Stomach (tissue), 9 donors: ENCODE measurements around the gene FARSA. TPM values are rescaled to one million over a fixed set of nuclear protein-coding genes. Genes with fewer than 3 reads are reported as not detected.
"Not testable (repeated sequence)": the region's sequence is repeated elsewhere in the genome, so short reads cannot be mapped to it uniquely, and the experiment has no call there.

Source experiments
- DNase-seq, 2 donors: peaks; one replicate each; pipeline versions ENCODE4 v3.0.0 to v3.0.0-alpha.2; 2013 to 2019
- H3K27ac ChIP-seq, 5 donors: fragments of 200-600 bp in 4 of 5; sonication (generic) in 4 of 5; one replicate each; pipeline ENCODE4 v1.5.1; 2013 to 2019; ENCODE audit warnings: mild to moderate bottlenecking in 1 of 5, moderate library complexity in 1 of 5
- H3K27me3 ChIP-seq, 3 donors: fragments of 200-600 bp; sonication (generic); one replicate each; pipeline ENCODE4 v1.5.1; 2017 to 2019; ENCODE audit warnings: mixed run types in 1 of 3
- H3K36me3 ChIP-seq, 4 donors: fragments of 200-600 bp; sonication (generic); 1 replicate in 3 of 4; 2 replicates in 1 of 4; pipeline ENCODE4 v1.5.1; 2016 to 2019
- H3K4me1 ChIP-seq, 4 donors: fragments of 200-600 bp; sonication (generic); one replicate each; pipeline ENCODE4 v1.5.1; 2016 to 2019
- H3K4me3 ChIP-seq, 4 donors: fragments of 200-600 bp; sonication (generic) in 3 of 4; one replicate each; pipeline ENCODE4 v1.5.1; 2016 to 2019; ENCODE audit warnings: mild to moderate bottlenecking in 1 of 4
- H3K9me3 ChIP-seq, 4 donors: fragments of 200-600 bp; sonication (generic); one replicate each; pipeline ENCODE4 v1.5.1; 2016 to 2019
- EP300 ChIP-seq: sonication (generic); formaldehyde crosslinking; IDR thresholded peaks from one replicate; pipeline ENCODE4 v1.6.1; 2017; ENCODE audit warnings: antibody characterized with exemption
- POLR2A ChIP-seq, 4 donors: fragments of 450-650 bp; IDR thresholded peaks; one replicate each; pipeline ENCODE4 v1.6.1; 2016; ENCODE audit warnings: antibody characterized with exemption in 4 of 4, control low read depth in 2 of 4, mild to moderate bottlenecking in 1 of 4, moderate library complexity in 1 of 4
- POLR2AphosphoS5 ChIP-seq, 3 donors: sonication (generic); formaldehyde crosslinking; IDR thresholded peaks; one replicate each; pipeline ENCODE4 v1.6.1; 2016; ENCODE audit warnings: antibody characterized with exemption in 3 of 3
- WGBS, 5 donors: extraction: QIAGEN DNeasy Blood & Tissue Kit in 3 of 5; methylation state at CpG; one replicate each; pipeline versions ENCODE4 v1.1.5 to v1.1.7; 2013 to 2018; 5-methylcytosine and 5-hydroxymethylcytosine counted together
- intact Hi-C: fragments of 100-400 bp; cut with DNase I; formaldehyde crosslinking; loops from one replicate; pipeline ENCODE4 v1.15.1; 2023; ENCODE audit warnings: low total_unique reads
- polyA plus RNA-seq, 3 donors: library from polyadenylated mRNA; stranded (reverse); fragments of 200-250 nt; gene quantifications; one replicate each; pipeline ENCODE4 v1.2.3, GENCODE V29; 2013
- total RNA-seq, 5 donors: library from RNA; depleted of rRNA; stranded (reverse); fragments of >200 nt; gene quantifications; one replicate each; pipeline versions ENCODE4 v1.1.0 to v1.2.3, GENCODE V29; 2014 to 2016
- TF ChIP-seq, protein P1 (sequence below), 7 experiments: fragments of 450-650 bp in 4 of 7; fragments of 200-600 bp in 3 of 7; sonication (generic) in 3 of 7; IDR thresholded peaks; one replicate each; pipeline ENCODE4 v1.5.1; 2016 to 2019; ENCODE audit warnings: antibody characterized with exemption in 7 of 7, control low read depth in 2 of 7, mild to moderate bottlenecking in 1 of 7
- donor health status: healthy with polysubstance abuse.
- donor health status: Bipolar disorder and iron deficiency.
- donor health status: healthy.

The FARSA gene
- total and polyA plus RNA-seq, 8 donors = 27.2 to 125 (median 39.8) TPM

DNA sequence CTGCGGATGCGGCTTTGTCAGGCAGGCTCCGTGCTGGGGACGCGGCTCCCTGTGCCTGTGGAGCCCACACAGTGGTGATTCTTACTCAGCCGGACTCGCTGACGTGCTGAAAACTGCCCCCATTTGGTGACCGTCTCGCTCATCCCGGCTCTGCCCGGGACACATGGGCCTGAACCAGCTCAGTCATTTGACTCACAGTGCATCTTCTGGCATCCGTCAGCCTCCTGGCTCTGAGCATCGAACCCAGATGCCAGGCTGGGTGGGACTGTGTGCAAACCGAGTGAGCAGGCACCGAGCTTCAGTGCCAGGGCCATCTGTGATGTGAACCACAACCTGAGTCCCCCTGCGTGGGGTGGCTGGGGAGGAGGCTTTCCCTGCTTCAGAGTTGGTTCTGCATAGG lies 37.1 kb downstream of the FARSA start:
- peaks cover 24 to 77% (median 71%) of the 10 kb centered on the region in 4 donors for H3K36me3 ChIP-seq

DNA sequence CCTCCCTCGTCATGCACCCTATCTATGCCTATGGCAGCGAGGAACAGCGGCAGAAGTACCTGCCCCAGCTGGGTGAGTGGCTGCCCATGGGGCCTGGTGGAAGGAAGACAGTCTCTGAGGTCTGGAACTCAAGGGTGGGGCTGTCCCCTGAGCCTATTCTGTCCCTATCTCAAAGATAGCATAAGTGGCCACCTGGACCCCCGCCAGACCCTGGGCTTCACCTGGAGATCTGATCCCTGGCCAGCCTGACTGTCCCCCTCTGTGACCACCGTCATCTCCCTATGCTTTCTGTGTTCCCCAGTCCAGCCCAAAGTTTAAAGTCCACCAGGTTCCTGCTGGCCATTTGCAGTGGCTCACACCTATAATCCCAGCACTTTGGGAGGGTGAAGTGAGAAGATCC lies 39.9 kb downstream of the FARSA start:
- peaks cover 15 to 25% (median 20%) of the 10 kb centered on the region in 4 donors for H3K4me1 ChIP-seq
- no peak for DNase-seq
- no peaks in the 10 kb centered on the region for H3K27me3 ChIP-seq
- no peak for TF ChIP-seq EP300
- TF ChIP-seq POLR2A (IDR thresholded peaks at IDR 0.05) = no peak
- TF ChIP-seq POLR2AphosphoS5 (IDR thresholded peaks at IDR 0.05) = no peak
- TF ChIP-seq, protein P1, sequence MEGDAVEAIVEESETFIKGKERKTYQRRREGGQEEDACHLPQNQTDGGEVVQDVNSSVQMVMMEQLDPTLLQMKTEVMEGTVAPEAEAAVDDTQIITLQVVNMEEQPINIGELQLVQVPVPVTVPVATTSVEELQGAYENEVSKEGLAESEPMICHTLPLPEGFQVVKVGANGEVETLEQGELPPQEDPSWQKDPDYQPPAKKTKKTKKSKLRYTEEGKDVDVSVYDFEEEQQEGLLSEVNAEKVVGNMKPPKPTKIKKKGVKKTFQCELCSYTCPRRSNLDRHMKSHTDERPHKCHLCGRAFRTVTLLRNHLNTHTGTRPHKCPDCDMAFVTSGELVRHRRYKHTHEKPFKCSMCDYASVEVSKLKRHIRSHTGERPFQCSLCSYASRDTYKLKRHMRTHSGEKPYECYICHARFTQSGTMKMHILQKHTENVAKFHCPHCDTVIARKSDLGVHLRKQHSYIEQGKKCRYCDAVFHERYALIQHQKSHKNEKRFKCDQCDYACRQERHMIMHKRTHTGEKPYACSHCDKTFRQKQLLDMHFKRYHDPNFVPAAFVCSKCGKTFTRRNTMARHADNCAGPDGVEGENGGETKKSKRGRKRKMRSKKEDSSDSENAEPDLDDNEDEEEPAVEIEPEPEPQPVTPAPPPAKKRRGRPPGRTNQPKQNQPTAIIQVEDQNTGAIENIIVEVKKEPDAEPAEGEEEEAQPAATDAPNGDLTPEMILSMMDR (IDR thresholded peaks at IDR 0.05) = no peak
- 89 to 100% (median 94%) methylated on average over 3 to 5 of the region's 5 CpGs for WGBS, 5 donors
- peaks cover 24 to 57% (median 52%) of the 10 kb centered on the region in 4 donors for H3K36me3 ChIP-seq
- intact Hi-C loops = no loop called here
- no peak overlapping the region for H3K4me3 ChIP-seq
- H3K27ac ChIP-seq = no peak overlapping the region
- H3K9me3 ChIP-seq = no peaks in the 10 kb centered on the region

More for the DNA sequence above, 37.1 kb downstream of the FARSA start:
- no peak overlapping the region for H3K27ac ChIP-seq
- H3K4me3 ChIP-seq = no peak overlapping the region
- H3K4me1 ChIP-seq = peaks cover 10 to 16% (median 13%) of the 10 kb centered on the region in 4 donors
- WGBS, 5 donors = 92 to 98% (median 96%) methylated on average over 12 to 17 of the region's 17 CpGs
- H3K27me3 ChIP-seq = no peaks in the 10 kb centered on the region
- intact Hi-C loops = no loop called here
- H3K9me3 ChIP-seq = no peaks in the 10 kb centered on the region
- TF ChIP-seq POLR2A (IDR thresholded peaks at IDR 0.05) = no peak
- TF ChIP-seq, protein P1 (IDR thresholded peaks at IDR 0.05) = no peak
- TF ChIP-seq POLR2AphosphoS5 (IDR thresholded peaks at IDR 0.05) = no peak
- TF ChIP-seq EP300 = no peak
- DNase-seq = no peak

DNA sequence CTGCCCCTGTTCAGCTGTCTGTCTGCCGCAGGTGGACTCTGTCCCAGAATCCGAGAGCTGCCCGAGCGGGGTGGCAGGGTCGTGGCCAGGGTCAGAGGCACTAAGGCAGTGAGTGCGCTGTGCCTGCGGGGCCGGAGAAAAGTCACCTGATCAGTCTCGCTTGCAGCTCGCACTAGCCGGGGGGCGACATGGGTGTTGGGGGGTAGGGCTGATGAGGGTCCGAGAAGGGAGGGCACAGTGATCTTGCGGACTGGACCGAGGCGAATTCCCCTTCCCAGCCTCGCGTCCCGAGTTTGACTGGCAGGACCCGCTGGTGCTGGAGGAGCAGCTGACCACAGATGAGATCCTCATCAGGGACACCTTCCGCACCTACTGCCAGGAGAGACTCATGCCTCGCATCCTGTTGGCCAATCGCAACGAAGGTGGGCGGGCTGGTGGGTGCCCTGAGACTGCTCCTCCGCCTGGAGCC lies 41.9 kb downstream of the FARSA start:
- H3K27me3 ChIP-seq = no peaks in the 10 kb centered on the region
- peak overlapping the region; percentile 82 to 99 (median 93) for H3K4me3 ChIP-seq
- H3K9me3 ChIP-seq = no peaks in the 10 kb centered on the region
- 6 to 7% (median 7%) methylated on average over 22 to 26 of the region's 26 CpGs for WGBS, 5 donors
- intact Hi-C loops = no loop called here
- peak overlapping the region in 4 of 5 donors; percentile 85 to 91 (median 87) for H3K27ac ChIP-seq
- no peak for DNase-seq
- TF ChIP-seq POLR2A (IDR thresholded peaks at IDR 0.05) = no peak
- peaks cover 24 to 37% (median 33%) of the 10 kb centered on the region in 4 donors for H3K36me3 ChIP-seq
- H3K4me1 ChIP-seq = peaks cover 15 to 25% (median 20%) of the 10 kb centered on the region in 4 donors

DNA sequence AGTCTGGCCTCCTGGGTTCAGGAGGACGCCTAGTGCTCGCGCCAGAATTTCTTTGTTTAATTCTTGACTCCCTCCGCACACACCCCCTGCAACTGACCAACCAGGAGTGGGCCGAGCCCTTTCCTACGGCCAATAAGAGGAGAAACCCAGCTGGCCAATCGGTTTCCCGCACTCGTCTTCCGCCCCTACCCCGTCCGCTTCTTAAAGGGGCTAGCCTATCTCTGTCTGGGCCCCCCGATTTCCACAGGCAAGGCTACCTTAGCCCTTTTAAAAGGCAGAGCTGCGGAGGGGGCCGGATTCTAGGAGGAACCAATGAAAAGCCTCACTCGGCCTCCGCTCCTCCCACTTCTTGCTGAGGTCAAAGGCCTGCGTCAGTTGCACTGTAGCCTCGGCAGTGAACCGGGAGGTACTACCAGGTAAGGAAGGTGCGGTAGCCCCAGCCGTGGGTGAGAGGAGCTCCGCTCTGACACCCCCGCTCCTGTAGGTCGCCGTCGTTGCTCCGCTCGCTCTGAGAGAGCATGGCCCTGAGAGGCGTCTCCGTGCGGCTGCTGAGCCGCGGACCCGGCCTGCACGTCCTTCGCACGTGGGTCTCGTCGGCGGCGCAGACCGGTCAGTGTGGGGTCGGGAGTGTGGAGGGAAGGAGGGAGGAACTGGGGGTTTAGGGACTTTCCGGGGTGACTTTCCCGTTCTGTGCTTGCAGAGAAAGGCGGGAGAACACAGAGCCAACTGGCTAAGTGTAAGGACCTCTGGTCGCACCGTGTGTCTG lies 42.5 kb downstream of the FARSA start, which contains the start of gene GCDH:
Gene GCDH (plus strand): TSS at position 374 of the 766 bp plus-strand sequence. CDS start 145 bp downstream, at position 519.
- Histone ChIP-seq H3K4me1 (peaks cover 18 to 28% (median 22%) of the 10 kb centered on the region in 4 donors), H3K27me3 (peaks cover 0 to 5% (median 3%) of the 10 kb centered on the region in 3 donors), H3K27ac (peak within 1 kb of the TSS; percentile 78 to 91 (median 86)), H3K9me3 (no peaks in the 10 kb centered on the region), H3K4me3 (peak within 1 kb of the TSS; percentile 82 to 99 (median 93)), H3K36me3 (peaks cover 18 to 31% (median 26%) of the 10 kb centered on the region in 4 donors)
- DNase-seq = peak; percentile 98 to 99
- TF ChIP-seq, protein P1 (IDR thresholded peaks at IDR 0.05) = peak in 1 of 7 experiments; percentile 8
- TF ChIP-seq POLR2AphosphoS5 (IDR thresholded peaks at IDR 0.05) = peak; percentile 58 to 95 (median 94)
- no peak for TF ChIP-seq EP300
- peak in 2 of 4 donors; percentile 73 to 79 for TF ChIP-seq POLR2A (IDR thresholded peaks at IDR 0.05)
- intact Hi-C loops = no loop called here
- WGBS, 5 donors = 0 to 1% (median 0%) methylated on average over 36 to 49 of the region's 49 CpGs

DNA sequence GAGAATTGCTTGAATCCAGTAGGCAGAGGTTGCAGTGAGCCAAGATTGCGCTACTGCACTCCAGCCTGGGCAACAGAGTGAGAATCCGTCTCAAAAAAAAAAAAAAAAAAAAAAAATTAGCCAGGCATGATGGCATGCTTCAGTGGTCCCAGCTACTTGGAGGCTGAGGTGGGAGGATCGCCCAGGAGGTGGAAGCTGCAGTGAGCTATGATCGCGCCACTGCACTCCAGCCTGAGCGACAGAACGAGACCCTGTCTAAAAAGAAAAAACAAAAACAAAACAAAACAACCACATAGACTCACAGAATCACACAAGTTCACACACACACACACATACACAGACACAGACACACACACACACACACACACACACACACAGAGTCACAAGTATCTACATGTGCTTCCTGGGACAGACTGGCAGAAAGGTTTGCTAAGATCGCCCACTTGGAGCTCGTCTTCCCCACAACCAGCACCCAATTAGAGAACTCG lies 43.2 kb downstream of the FARSA start:
- Histone ChIP-seq H3K27me3 (peaks cover 0 to 12% (median 7%) of the 10 kb centered on the region in 3 donors), H3K4me3 (peak overlapping the region; percentile 18 to 99 (median 88)), H3K36me3 (peaks cover 15 to 26% (median 23%) of the 10 kb centered on the region in 4 donors), H3K27ac (peak overlapping the region; percentile 69 to 91 (median 85)), H3K4me1 (peaks cover 24 to 34% (median 29%) of the 10 kb centered on the region in 4 donors)
- DNase-seq, intact Hi-C loops, H3K9me3 ChIP-seq: not testable (repeated sequence)
- WGBS, 5 donors = 26 to 38% (median 32%) methylated on average over 10 of the region's 10 CpGs
